HL-60/S4 treated with retinoic acid at 250 ng/mL for 4 days and 3 days (cell line): ENCODE results near the gene LAMTOR3.

ENCODE experiments used
- in situ Hi-C: fragments of 300-500 bp; cut with MboI; formaldehyde crosslinking; loops from 2 replicates; pipeline ENCODE4 v1.7.0; 2022; ENCODE audit warnings: low sequenced_read_pairs

LAMTOR3 gene

DNA sequence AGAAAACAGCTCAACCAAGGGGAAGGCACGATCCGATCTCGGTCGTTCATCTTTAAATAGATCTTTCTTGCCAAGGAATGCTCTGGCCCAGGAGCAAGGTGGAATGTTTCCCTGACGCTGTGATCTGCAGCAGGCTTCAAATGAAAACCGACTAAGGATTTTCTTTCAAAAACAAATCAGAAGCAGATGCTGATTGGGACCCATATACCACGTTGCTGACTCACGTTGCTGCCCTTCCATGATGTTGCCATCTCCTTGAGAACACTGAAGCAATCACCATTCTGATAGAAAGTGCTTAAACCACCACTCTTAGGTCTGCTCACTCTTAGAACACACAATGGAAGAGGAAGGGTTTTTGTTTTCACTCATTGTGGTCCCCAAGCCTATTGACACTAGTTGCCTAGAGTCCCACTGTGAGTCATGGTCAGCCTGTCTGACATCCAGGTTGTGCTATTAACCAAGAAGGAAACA lies 26.1 kb downstream of the LAMTOR3 start:
- in situ Hi-C loops = no loop called here

DNA sequence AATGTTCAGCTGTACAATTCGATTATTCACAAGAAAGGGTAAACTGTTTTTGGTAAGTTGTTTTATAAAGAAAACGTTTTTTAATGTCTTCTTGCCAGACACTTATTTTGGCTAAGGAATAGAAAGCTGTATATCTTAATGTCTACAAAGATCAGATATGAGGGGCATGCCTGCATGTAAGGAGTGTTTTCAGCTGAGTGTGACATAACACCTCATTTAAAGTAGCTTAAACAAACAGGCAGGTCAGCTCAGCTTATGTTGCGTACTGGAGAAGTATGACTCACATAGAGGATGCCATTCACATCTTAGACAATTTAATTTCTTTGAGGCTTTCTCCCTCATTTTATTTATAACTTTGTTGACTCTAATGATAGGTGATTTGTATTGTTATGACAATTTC lies 30.4 kb downstream of the LAMTOR3 start:
- in situ Hi-C loops = no loop called here

DNA sequence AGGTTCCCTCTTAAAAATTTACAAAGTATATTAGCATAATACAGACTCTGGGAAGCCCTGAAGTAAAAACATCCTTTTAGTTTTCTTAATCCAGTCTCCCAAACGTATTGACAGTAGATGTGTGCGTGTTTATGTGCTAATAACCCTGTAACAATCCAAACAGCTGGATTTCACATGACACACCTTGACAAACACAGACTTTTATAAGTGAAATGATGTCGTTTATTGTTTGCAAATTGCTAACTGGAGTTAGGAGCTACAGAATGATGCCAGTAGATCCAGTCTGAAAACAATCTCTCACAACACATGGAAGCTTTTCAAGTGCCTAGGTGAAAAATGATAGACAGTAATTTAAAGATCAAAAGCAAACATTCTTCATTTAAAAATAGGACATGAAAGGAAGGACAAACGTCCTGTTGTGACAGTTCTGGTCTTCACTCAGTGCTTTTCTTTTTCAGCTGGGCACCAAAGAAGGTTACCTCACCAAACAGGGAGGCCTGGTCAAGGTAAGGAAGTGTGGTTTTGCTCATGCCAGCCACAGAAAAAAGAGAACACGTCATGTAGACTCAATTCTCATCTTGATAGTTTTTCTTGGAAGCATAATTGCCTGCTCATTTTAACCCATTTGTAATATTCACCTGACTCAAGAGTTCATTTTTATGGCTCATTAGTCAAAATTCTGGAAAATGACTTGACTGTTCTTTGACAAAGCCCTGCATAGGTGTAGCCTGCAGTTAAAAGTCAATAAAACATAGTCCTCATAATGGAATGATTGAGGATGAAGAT lies 32.9 kb downstream of the LAMTOR3 start:
- in situ Hi-C loops = no loop called here

DNA sequence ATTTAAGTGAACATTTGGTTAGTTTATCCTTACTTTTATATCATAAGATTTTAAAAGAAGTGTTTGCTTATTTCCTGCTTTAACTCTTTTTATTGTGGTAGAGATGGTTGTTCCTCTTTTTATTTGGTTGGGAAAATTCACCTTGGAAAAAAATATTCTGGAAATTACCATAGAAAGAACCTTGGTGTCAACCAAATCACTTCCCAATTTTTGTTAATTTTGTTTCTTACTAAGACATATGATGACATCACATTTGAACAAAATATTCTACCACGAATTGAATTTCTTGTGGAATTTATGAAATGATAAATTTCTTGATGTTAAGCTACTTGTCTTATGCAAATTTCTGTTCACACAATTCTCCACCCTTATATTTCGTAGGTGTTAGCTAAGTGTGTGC lies 33.7 kb downstream of the LAMTOR3 start:
- in situ Hi-C loops = no loop called here

DNA sequence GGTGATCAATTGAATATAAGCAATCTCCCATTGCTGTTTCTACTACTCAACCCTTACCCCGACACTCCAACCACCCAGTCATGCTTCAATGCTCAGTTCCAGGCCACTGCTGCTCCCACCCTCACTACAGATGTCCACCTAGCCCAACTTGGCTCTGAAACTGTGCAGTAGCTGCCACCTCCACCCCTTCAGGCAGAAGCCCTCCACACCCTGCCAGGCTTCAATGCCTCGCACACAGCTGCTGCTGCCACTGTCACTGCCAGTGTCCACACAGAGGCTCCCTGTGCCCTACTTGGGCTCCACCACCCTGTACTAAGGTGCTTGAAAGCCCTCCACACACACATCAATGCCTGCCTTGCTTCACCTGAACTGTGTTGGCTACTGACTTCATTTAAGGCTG lies 34.6 kb downstream of the LAMTOR3 start:
- in situ Hi-C loops = no loop called here

DNA sequence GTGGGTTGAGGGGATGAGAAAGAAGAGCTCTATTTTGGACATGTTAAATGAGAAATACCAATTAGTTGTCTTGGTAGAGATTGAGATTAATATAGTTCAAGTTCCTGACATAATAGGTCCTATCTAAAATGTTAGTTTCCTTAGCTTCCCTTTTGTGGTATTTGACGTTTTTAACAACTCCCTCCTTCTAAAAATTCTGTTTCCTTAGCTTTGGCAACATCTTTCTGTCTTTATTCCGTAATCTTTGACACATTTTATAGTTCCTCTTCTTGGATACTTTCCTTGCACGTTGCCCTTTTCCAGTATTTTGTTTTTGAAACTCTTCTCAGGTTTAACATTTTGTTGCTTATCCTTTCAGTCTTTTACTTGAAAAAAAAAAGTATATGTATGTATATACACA lies 36.9 kb downstream of the LAMTOR3 start:
- in situ Hi-C loops = no loop called here

DNA sequence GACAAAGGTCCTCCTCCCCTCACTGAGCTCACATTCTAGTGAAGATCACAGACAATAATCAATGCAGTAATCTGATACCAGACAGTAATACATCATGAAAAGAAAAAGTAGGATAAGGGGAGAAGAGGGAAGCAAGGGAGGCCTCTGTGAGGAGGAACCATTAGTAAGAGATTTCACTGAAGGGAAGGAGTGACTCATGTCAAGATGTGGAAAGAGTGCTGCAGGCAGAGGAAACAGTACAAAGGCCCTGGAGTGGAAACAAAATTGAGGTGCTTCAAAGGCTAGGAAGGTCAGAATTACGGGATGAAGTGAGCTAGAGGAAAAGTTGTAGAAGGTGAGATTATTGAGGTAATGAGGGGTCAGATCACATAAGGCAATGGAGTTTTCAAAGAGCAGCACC lies 38.1 kb downstream of the LAMTOR3 start:
- in situ Hi-C loops = no loop called here

DNA sequence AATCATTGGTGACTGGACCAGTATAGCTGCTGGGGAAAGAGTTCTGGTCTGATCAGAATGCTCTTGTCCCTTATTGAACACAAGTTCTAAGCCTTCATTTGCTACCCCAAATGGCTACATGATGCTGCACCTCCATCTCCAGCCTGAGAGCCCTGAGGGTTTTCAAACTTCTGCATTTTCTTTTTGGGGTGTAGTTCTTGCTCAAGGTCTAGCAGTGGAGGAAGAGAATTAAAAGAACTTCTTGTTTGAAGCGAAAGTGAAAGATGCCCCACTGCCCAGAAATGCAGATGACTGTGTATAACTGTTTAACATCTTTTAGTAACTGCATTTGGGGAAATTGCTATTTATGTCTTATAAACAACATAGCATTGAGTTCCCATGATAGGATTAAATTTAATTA lies 38.5 kb downstream of the LAMTOR3 start:
- in situ Hi-C loops = no loop called here

DNA sequence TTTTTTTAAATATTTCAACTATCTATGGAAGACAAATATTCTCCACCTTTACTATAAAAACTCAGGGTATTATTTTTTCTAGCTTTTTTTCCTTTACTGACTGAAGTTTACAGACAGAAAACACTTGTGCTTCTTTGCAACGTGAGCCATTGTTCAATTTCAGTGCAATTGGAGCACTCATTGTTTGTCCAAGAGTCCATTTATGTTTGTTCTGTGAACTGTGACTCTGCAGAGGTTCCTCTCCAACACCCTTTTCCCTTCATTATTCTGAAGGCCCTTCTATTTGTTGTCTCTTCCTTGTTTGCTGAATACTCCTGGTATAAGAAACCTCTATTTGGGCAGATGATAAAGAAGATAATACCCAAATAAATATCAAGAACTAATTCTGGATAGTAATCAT lies 40.2 kb downstream of the LAMTOR3 start:
- in situ Hi-C loops = no loop called here

DNA sequence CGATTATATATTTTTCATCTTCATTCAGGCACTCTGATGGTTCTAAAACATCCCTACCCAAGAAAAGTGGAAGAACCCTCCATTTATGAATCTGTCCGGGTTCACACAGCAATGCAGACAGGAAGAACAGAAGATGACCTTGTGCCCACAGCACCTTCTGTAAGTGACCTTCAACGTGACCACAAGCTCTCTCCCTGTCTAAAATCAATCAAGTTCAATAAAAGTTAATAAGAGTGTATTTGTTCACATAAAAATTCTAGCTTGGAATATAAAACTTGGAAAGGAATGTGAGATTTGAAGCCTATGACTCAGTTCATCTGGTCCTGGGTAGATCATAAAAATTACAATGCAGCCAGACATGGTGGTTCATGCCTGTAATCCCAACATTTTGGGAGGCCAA lies 41.0 kb downstream of the LAMTOR3 start:
- in situ Hi-C loops = no loop called here

DNA sequence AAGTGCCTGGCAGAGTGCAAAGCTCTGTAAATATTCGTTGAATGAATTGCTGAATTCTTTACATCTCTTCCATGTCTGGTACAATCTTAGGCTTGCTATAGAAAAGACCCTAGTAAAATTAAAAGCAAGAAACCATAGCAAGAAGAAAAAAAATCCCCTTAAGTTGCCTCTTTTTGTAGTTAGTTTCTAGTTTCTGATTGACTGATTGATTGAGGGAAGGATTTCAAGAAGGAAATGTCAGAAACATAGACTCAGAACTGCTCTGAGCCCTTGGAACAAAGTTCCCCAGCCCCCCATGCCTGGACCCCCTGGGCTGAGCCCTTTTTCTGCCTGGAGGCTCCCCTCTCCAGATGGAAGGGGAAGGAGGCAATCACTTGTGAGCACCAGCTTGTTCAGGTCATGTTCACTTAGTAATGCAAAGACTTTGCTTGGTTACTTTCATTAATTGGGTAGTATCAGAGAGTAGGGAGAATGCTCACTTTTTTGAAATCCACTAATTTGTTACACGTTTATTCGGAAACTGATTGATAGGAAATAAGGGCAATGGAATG lies 42.0 kb downstream of the LAMTOR3 start:
- in situ Hi-C loops = no loop called here

DNA sequence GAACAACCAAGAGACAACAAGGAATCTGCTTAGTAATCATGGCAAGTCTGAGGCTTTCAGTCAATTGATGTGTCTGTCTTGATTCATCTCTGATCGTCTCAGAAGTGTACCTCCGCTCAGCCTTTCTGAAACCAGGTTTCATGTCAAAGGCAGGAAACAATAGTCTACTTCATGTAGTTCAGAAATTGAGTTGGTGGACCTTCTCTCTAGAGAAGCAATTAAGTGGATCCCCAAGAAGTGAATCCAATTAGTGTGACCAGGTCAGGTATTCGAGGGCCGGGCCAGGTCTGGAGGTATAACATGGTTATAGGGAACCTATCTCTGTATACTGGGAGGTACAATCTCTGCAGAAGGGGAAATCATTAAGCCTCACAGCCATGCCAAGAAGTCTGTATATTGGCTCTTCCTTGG lies 45.6 kb downstream of the LAMTOR3 start:
- in situ Hi-C loops = no loop called here

DNA sequence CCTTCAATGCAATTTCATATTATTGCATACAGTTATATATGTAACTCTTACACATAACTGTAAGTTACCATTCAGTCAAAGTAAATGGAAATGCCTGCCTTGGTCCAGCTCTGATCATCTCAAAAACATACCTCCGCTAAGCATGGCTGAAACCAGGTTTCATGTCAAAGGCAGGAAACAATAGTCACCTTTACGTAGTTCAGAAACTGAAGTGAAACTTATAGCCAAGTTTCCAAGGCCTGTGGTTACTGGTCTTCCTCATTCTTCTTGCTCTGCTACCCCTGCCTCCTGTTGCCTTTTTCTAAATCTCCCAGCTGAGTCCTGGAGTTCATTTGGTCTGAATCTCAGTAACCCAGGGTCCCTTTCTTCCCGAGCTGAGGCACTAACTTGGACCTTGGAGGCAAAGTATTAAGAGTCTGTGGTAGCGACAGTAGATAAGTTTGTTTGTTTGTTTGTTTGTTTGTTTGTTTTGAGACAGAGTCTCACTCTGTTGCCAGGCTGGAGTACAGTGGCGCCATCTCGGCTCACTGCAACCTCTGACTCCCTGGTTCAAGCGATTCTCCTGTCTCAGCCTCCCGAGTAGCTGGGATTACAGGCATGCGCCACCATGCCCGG lies 46.8 kb downstream of the LAMTOR3 start:
- in situ Hi-C loops = no loop called here

DNA sequence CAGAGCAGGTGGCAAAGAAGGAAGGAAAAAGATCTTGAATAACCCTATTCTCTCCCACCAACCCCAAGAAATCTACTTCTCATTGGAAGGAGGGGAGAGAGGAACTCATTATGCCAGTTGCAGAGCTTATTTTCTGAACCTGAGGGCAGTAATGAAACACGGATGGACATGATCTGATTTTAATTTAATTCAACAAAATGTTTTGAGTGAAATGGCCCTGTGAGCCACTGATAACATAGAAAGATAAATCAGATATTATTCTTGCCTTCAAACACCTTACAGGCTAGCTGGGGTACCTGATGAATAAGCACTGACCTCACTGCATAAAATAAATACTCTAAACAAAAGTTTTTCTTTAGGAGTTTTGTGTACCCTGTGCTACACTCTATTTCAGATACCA lies 47.3 kb downstream of the LAMTOR3 start:
- in situ Hi-C loops = no loop called here

DNA sequence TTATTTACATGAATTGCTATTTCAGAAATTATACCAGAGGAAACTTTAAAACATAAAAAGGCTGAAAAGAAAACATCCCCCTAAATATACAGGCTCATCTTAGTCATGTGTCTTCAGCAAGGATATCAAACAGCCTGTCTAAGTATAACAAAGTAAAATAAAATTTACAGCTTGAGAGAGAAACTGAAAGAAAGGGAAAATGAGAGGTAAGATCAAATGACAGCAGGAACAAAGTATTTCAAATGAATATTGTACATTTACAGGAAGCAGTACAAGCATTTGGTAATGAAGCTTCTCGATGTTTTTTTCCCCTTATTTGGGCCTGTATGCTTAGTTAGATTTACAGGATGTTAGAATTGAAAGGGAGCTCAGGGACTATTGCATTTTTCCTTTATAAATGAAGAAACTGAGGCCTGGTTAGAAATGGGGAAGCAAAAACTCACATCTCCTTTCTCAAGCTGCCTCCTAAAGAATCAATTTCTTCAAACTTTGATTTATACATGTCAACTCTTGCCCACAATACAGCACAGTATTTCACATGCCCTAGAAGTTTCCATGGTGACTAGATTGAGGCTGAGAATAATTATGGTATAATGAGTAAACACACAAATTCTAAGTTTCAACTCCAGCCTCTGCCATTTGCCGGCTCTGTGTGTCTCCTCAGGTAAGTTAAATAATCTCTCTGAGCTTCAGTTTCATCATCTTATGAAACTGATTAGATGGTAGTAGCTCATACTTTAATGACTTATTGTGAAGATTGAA lies 48.3 kb downstream of the LAMTOR3 start:
- in situ Hi-C loops = no loop called here

DNA sequence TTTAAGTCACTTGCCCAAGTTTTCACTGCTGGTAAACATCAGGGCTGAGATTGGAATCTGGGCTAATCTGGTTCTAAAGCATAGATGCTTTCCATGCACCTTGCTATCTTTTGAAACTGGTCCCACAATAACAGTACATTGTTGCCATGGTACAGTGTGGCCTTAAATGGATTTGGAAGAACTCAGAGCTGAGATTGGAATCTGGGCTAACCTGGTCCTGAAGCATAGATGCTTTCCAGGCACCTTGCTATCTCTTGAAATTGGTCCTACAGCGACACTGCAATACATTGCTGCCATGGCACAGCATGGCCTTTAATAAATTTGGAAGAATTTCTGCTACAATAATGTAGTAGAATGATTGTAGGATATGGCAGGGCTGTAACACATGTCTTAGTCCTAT lies 49.0 kb downstream of the LAMTOR3 start:
- in situ Hi-C loops = no loop called here

DNA sequence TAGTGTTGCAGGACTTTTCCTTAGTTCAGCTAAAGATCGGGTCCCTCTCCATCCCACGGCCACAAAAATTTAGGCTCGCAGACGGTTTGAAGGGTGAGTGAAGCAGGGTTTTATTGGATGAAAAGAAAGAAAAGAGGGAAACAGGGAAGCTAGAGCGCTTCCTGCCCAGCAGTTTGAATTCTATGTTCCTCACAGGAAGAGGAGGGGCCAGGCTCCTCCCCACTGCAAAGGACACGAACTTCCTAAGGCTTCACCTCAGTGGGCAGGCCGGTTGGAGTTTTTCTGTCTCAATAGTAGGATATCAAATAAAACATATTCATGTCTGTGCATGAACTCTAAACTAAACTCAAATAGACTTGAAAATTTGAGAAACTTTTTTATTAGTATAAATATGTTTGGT lies 50.2 kb downstream of the LAMTOR3 start:
- in situ Hi-C loops = no loop called here

DNA sequence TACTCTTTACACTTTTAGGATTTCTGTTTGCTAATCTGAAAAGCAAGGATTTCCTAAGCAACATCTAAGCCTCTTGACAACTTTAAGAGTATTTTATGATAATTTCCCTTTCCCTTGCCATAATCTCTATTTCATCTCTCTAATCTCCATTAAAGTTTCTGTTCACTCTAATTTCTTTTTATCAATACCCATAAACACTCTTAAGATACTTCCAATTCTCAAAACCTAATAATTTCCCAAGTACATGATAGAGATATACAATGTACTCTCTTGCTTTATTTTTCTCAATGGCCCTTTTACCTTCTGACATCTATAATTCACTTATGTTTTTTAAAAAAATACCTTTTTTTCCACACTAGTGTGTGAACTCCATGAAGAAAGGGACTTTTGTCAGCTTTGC lies 50.8 kb downstream of the LAMTOR3 start:
- in situ Hi-C loops = no loop called here

DNA sequence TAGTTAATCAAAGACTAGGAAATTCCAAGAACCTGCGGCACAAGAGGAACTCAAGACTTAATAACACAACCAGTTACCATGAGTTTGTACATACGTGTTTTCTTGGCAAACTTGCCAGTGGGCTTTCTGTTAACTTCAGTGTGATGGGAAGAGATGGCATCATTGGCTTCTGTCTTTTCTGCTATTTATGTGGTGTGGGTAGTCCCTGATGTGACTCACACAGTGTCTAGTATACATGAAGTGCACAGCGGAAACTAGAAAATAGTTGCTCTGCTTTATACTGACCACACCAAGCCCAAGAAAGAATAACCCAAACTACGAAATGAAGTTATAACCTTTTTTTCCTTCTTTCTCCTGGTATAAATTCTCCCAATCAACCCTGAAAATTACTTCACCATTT lies 53.1 kb downstream of the LAMTOR3 start:
- in situ Hi-C loops = no loop called here

DNA sequence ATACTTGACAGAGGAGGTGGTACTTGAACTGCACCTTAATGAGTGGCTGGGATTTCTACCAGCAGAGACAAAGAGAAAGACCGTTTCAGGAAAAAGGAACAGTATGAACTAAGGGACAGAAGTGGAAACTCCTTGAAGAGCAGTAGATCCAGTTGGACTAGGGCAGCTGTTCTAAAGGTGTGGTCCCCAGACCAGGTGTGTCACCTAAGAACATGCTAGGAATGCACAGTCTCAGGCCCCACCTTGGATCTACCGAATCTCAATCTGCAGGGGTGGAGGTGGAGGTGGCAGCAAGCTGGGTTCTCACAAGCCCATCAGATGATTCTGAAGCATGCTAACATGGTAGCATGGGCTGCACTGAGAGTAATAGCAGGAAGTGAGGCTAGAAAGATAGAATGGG lies 55.3 kb downstream of the LAMTOR3 start:
- in situ Hi-C loops = no loop called here

DNA sequence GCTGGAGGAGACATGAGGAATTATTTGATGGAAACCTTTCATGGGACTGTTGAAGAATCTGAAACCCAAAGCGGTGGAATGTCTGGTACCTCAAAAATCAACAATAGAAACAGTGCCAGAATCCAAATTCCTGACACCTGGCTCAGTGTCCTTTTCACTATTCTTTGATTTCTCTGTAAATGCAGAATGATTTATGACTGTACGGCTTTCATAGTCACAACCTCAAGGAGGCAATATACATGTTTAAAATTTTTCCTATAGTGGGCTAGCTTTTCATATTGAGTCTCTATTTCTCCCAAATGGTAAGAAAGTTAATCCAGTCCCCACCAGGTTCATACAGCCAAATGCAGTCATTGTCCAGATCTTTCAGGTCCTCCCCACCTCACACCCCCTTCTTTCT lies 58.3 kb downstream of the LAMTOR3 start:
- in situ Hi-C loops = no loop called here

DNA sequence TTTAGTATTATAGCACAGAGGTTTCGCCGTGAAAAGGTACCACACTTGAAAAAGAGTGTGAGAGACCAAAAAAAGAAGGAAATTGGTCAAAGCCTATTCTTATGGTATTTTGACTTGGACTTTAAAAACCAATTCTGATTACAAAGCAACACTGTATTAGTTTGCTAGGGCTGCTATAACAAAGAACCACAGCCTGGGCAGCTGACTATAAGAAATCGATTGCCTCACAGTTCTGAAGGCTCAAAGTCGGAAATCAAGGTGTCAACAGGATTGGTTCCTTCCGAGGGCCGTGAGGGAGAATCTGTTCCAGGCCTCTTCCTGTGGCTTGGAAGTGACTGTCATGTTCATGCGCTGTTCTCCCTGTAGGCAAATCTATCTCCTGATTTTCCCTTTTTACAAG lies 59.7 kb downstream of the LAMTOR3 start:
- in situ Hi-C loops = no loop called here
